HG03521 (cell line): ENCODE results near the gene HERC2.

Experiments
- ATAC-seq: cut with Tn5 transposase; IDR thresholded peaks from one replicate; pipeline ENCODE4 v1.9.1; 2021; ENCODE audit warnings: mild to moderate bottlenecking, moderate library complexity; ENCODE audit not compliant: unreplicated experiment

The HERC2 gene

DNA sequence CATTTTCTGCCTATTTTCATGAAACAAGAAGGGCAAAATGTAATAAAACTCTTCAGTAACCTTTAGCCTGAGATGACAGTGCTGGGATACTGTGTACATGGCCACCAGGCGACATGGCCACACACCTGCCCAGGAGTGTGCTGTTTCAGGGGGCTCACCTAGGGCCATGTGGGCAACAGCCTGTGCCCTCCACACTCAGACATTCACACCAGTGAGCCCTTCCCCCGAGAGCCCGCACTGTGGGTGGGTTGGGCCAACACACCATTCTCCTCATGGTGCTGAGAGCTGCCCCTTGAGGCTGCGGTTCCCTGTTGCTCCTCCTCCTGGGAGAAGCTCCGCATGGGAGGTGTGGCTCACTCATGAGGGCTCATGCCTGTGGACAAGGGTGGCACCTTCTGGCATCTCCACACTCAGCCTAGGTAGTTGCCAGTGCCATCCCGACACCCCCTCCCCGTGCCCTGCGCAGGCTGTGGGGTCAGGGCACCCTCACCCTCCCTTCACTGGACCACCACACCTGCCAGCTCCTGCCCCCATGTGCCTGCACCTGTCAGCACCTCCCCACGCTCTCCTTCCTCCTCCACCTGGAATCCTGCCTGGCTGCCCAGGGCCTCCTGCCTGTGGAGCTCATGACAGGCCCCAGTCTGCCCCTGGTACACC is 242.5 kb downstream of the HERC2 start:
- no peak for ATAC-seq

DNA sequence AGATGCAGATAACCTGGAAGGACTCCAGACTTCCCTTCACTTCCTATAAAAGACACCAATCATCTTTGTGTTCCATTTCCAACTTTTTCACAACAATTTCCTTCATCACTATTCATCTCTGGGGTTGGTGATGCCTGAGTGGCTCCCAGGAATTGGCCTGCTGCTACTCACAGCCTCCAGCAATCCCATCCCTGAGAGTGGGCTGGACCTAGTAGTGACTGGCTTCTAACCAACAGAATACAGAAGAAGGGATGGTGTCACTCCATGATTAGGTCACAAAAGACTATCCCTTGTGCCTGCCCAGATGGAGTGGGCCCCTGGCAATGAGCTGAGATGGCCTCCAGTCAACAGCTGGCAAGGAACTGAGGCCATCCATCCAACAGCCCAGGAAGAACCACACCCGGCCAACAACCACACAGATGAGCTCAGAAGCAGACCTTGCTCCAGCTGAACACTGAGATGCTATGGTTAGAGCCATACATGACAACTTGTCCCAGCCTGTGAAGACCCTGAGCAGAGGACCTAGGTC is 243.7 kb downstream of the HERC2 start:
- ATAC-seq, result no peak

DNA sequence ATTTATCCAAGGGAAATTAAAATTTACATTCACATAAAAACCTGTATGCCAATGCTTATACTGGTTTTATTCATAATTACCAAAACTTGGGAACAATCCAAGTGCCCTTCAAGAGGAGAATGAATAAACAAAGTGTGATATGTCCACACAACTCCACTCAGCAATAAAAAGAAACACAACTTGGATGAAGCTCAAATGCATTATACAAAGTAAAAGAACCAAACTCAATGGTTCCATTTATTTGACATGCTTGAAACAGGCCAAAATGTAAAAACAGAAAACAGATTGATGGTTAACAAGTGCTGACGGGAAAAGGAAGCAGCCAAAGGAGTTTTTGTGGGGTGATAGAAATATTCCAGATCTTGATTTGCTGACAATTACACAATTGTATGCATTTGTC is 246.4 kb downstream of the HERC2 start:
- ATAC-seq, result no peak

DNA sequence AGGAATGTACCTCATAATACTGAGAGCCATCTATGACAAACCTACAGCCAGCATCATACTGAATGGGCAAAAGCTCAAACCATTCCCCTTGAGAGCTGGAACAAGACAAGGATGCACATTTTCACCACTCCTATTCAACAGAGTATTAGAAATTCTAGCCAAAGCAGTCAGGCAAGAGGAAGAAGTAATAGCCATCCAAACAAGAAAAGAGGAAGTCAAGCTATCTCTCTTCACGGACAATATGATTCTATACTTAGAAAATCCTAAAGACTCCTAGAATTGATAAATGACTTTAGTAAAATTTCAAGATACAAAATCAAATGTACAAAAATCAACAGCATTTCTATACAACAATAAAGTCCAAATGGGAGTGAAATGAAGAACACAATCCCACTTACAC is 253.0 kb downstream of the HERC2 start:
- ATAC-seq, result no peak

DNA sequence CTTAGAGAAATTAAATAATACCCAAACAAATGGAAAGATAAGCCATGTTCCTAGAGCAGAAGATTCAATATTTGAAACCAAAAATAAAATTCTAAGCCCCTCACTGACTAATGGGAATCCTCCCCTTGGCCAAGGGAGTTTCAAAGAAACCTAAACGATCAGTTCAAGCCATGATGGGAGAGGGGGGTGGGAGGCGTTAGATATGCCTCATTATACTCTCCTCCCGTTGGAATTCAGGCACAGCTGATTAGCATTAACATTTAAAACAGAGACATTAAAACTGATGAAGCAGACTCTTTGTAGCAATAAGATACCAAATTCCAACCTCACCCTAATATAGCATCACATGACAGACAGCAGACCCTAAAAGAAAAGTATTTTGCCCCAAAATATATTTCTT is 255.7 kb downstream of the HERC2 start:
- no peak for ATAC-seq
